NCI-H524 (cell line): ENCODE results near the gene FERMT1.
"Not testable (repeated sequence)": the region's sequence is repeated elsewhere in the genome, so short reads cannot be mapped to it uniquely, and the experiment has no call there.

Source experiments
- DNase-seq, 2 experiments: peaks; one replicate each; lab custom pipeline; 2025; lab: John Stamatoyannopoulos, UW

The FERMT1 gene

GRCh38 chr20:6070829-6071695 lies 51.8 kb downstream of the FERMT1 start:
- DNase-seq, result no peak

GRCh38 chr20:6069669-6070068 lies 53.2 kb downstream of the FERMT1 start:
- DNase-seq, result no peak

DNA sequence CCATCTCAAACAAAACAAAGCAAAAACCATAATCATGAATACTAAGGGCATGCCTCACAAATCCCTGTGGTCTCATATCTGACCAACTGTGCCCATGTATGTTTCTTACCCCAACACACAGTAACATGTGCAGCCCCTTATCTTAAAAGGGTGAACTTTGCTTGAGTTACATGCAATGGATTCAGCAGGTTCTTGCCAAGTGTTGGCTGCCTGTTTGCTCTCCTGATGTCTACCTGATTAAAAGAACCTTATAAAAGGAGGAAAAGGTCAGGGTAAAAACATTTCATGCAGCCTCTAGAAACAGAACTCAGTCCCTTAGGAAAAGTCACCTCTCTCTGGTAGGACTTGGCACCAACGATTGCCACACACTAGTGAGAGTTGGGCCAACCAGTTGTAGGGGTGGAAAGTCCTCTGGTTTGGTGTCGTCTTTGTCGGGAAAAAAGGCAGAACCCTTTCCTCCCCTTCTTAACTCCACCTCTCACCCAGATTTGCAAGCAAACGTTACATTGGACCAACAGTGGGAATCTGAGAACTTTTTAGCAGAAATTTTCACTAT lies 55.0 kb downstream of the FERMT1 start:
- DNase-seq, result no peak

- DNase-seq, result no peak
These were observed 56.2 kb downstream of the FERMT1 start for GRCh38 chr20:6066582-6066981.

GRCh38 chr20:6061544-6061943 lies 61.3 kb downstream of the FERMT1 start:
- DNase-seq, result no peak

DNA sequence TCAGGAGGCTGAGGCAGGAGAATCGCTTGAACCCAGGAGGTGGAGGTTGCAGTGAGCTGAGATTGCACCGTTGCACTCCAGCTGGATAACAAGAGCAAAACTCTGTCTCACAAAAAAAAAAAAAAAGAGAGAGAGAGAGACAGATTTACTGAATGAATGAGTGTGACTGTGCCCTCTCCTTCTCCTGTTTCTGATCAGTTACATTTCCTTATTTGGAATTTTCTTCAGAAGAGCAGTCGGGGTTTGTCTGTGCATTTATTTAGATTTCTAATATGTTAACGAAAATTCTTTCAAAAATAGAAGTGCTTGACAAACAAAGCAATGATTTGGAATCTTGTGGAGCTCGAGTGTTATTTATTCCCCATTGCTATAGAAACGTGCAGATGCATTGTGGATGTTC lies 62.6 kb downstream of the FERMT1 start:
- no peak for DNase-seq

GRCh38 chr20:6058684-6059295 lies 64.0 kb downstream of the FERMT1 start:
- DNase-seq, result no peak

GRCh38 chr20:6057691-6058090 lies 65.1 kb downstream of the FERMT1 start:
- no peak for DNase-seq

DNA sequence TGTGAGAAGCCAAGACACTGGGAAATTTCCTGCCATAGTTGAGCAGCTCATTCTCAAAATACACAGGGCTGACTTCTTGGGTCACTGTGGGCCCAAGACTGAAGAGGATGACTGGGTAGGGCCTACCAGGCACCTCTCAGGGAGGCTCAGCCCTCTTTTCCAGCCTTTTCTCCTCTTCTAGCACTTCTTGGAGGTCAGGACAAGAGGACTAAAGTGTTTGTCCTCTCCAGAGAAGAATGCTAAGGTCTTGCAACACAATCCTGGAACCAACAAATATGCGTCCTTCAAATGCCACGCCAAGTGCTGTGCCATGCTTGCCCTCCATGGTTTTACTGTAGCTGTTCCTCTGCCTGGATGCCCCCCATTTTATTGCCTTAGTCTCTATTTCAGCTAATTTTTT lies 65.7 kb downstream of the FERMT1 start:
- no peak for DNase-seq

DNA sequence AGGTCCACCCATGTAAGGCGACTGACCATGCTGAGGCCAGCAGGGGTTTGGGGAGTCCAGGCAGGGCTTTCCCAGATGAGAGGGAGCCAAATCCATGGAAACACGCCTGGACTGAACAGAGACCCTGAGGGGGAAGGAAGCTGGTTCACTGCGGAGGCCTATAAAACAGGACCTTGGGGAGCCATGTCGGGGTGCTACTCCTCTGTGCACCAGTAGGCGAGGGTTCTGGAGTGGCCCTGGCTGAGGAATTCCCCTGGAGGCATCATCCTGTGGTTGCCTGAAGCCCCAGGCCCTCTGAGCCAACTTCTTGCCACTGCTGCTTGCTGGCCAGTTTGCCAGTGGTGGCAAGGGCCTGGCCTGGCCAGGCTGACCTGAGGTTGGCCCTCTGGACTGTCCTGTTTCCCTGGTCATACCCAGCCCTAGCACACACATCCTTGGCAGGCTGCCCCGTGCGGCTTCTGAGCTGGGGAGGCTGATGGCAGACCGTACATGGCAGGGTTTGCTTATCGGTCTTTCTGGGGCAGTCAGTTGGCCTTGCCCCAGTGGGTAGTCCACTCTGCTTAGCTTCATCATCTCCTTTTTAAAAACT lies 66.8 kb downstream of the FERMT1 start:
- DNase-seq, result no peak

GRCh38 chr20:6055161-6055783 lies 67.6 kb downstream of the FERMT1 start:
- DNase-seq, result no peak

DNA sequence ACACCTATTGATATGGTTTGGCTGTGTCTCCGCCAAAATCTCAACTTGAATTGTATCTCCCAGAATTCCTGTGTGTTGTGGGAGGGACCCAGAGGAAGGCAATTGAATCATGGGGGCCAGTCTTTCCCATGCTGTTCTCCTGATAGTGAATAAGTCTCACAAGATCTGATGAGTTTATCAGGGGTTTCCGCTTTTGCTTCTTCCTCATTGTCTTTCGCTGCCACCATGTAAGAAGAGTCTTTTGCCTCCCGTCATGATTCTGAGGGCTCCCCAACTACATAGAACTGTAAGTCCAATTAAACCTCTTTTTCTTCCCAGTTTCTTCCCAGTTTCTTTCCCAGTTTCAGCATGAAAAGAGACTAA lies 68.2 kb downstream of the FERMT1 start:
- not testable (repeated sequence) for DNase-seq

DNA sequence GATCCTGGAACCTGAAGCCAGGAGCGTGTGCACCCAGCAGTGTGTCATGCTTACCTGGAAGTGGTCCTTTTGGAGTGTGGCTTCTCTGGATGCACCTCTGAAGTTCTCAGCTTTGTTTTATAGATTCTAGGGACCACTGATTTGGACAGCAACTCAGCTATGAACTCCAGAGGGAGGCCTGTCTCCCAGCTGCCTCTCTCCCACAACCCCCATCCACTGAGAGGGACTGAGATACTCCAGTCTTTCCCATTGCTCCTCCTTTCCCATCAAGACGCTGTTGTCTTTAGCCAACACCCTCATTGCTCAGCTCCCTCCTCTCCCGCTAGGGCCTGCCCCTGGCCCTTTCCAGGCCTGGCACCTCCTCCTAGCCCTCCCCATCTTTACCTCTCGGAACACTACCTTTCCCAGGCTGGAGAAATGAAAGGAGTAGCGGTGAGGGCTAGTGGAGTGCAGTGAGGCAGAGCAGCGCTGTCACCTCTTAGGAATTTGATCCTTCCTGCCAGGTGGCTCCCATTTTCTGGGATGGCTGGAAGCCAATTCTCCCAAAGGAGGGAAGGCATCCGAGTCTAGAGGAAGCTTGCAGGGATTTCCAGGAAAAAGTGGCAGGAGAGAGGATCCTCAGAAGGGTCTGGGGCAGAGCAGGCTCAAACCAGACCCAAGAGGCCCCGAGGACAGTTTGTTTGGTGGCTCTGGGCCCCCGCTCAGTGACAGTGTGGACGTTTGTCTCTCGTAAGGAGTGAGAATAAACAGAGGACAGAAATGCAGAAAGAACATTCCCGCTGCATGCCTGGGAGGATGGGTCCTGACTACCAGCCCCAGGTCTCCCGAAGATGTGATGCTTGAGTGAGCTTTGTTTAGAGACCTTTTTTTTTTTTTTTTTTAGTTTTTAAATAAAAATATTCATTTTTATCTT lies 68.8 kb downstream of the FERMT1 start, which contains the start of gene LRRN4:
Gene LRRN4, minus strand, starts transcription at position 285 of the 913 bp plus-strand sequence. CDS start 1,261 bp downstream, outside the sequence.
- DNase-seq, result peak; percentile 87 to 93

- no peak for DNase-seq
These were observed 69.6 kb downstream of the FERMT1 start for GRCh38 chr20:6053064-6053775.

DNA sequence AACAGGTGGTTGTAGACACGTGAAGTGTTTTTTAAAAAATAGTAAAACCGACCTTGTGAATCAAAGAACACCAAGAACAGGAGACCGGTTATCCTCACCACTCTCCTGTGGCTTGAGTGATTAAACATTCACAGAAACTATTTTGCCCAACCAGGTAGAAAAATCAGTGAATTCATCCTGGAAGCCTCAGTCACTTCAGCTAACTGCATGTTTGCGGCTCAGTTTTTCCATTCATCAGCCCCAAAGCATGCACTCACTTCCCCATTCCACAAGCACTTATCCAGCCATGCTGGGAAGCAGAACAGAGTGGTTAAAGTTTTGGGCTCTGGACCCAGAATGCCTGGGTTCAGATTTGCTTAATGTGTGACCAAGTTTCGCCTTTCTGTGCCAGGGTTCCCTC lies 71.3 kb downstream of the FERMT1 start:
- no peak for DNase-seq

DNA sequence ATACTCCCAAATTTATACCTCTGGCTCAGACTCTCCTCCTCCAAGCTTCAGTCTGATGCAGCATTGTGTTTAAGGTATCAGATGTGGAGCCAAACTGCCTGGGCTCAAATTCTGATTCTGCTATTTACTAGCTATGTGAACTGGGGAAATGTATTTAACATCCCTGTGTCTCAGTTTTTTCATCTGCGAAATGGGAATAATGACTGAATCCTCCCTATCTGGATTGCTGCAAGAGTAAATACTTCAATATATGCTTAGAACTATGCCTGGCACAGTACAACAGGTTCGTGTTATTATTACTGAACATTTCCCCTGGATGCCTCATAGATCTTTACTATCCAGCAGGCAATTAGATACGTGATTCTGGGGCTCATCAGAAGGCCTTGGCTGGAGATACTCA lies 74.4 kb downstream of the FERMT1 start:
- no peak for DNase-seq

DNA sequence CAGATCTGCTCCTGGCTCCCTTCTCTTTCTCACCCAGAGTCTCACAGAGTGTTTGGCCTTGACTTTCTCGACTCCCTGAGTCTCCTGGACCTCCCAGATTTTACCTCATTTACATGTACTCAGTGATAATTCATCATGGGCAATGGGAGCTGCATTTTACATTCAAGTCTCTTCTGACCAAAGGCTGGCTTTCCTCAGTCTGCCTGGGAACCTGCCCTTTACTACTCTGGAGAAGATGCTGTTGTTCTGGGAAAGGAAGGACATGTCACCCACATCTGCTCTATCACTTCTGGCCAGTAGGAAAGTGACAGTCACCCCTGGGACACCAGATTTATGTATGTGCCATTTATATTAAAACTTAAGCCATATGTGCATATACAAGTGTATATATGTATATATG lies 76.4 kb downstream of the FERMT1 start:
- no peak for DNase-seq

DNA sequence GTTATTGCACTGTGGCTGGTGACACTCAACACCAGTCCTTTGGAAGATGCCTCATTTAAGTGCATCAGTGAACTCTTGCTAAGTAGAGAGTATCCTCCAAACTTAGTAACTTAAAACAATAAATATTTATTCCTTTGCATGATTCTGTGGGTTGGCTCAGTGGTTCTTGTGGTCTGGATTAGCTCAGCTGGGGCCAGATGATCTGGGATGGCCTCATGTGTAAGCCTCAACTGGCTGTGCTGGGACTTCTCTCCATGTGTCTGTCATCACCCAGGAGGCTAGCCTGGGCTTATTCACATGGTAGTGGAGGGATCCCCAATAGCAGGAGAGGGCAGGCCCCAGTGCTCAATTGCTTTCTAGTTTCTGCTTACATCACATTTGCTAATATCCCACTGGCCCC lies 77.3 kb downstream of the FERMT1 start:
- no peak for DNase-seq

- DNase-seq, result no peak
These were observed 78.7 kb downstream of the FERMT1 start for GRCh38 chr20:6044115-6044514.

- DNase-seq, result no peak
These were observed 81.0 kb downstream of the FERMT1 start for GRCh38 chr20:6041808-6042265.
